SK-N-SH (cell line): ENCODE measurements around the gene RARG. TPM values are rescaled to one million over a fixed set of nuclear protein-coding genes. Genes with fewer than 3 reads are reported as not detected.
"Not testable (repeated sequence)": the region's sequence is repeated elsewhere in the genome, so short reads cannot be mapped to it uniquely, and the experiment has no call there.

ENCODE experiments used
- CTCF ChIA-PET: fragments of 300-600, 350-600 bp; formaldehyde crosslinking; extraction: SDS; loops from one replicate; lab custom pipeline; 2021; lab: Yijun Ruan, JAX
- POLR2A ChIA-PET: fragments of 350-600 bp; sonication (Branson Sonifier 250); formaldehyde crosslinking; extraction: SDS; loops from one replicate; lab custom pipeline; 2020; ENCODE audit warnings: antibody characterized with exemption, inconsistent platforms; lab: Yijun Ruan, JAX
- DNase-seq: peaks from one replicate; pipeline ENCODE4 v3.0.0; 2012
- H2AFZ ChIP-seq: fragments of 200-600 bp; sonication (generic); 2 replicates; pipeline ENCODE4 v1.8.1; 2016; ENCODE audit warnings: antibody characterized with exemption, mild to moderate bottlenecking, low read depth
- H3F3A ChIP-seq: fragments of 200-600 bp; sonication (generic); replicated peaks from 2 replicates; pipeline ENCODE3; 2016; ENCODE audit warnings: antibody characterized with exemption, mild to moderate bottlenecking; ENCODE audit not compliant: insufficient read depth
- H3K27ac ChIP-seq, 2 experiments: fragments of 200-500 bp in 1 of 2; fragments of 200-600 bp in 1 of 2; sonication (Bioruptor generic) in 1 of 2; sonication (generic), shearing (Covaris generic) in 1 of 2; 2 replicates each; pipeline versions ENCODE4 v1.5.1 to v1.6.1; 2014 to 2016; ENCODE audit warnings: low read depth in 2 of 2, inconsistent platforms in 1 of 2, low read length in 1 of 2, mild to moderate bottlenecking in 1 of 2, mixed read lengths in 1 of 2
- H3K27me3 ChIP-seq: fragments of 200-600 bp; sonication (generic), shearing (Covaris generic); 2 replicates; pipeline ENCODE4 v1.6.1; 2016; ENCODE audit warnings: mixed run types; ENCODE audit not compliant: insufficient read depth
- H3K36me3 ChIP-seq, 2 experiments: fragments of 200-500 bp in 1 of 2; fragments of 200-600 bp in 1 of 2; sonication (Bioruptor generic) in 1 of 2; sonication (generic) in 1 of 2; replicated peaks in 1 of 2; 2 replicates each; pipeline versions ENCODE3 to v1.5.1; 2014 to 2016; ENCODE audit warnings: low read length in 1 of 2, mild to moderate bottlenecking in 1 of 2; ENCODE audit not compliant: insufficient read depth in 2 of 2, control insufficient read depth in 1 of 2
- H3K4me1 ChIP-seq, 2 experiments: fragments of 200-500 bp in 1 of 2; fragments of 200-600 bp in 1 of 2; sonication (Bioruptor generic) in 1 of 2; sonication (generic), shearing (Covaris generic) in 1 of 2; 2 replicates each; pipeline versions ENCODE4 v1.5.1 to v1.6.1; 2014 to 2016; ENCODE audit warnings: low read depth in 1 of 2, low read length in 1 of 2, mixed run types in 1 of 2; ENCODE audit not compliant: insufficient read depth in 2 of 2, control insufficient read depth in 1 of 2
- H3K4me2 ChIP-seq: fragments of 200-600 bp; sonication (generic), shearing (Covaris generic); 2 replicates; pipeline ENCODE4 v1.6.1; 2017; ENCODE audit warnings: mixed run types
- H3K4me3 ChIP-seq, 2 experiments: fragments of 200-500 bp in 1 of 2; fragments of 200-600 bp in 1 of 2; sonication (Bioruptor generic) in 1 of 2; sonication (generic), shearing (Covaris generic) in 1 of 2; 2 replicates each; pipeline versions ENCODE4 v1.5.1 to v1.8.1; 2014 to 2016; ENCODE audit warnings: low read depth in 2 of 2, inconsistent platforms in 1 of 2, low read length in 1 of 2, mild to moderate bottlenecking in 1 of 2, mixed read lengths in 1 of 2, moderate library complexity in 1 of 2
- H3K79me2 ChIP-seq: fragments of 200-600 bp; sonication (generic); 2 replicates; pipeline ENCODE4 v1.8.1; 2017; ENCODE audit warnings: mild to moderate bottlenecking; ENCODE audit not compliant: insufficient read depth
- H3K9ac ChIP-seq: fragments of 200-600 bp; sonication (generic); 2 replicates; pipeline ENCODE4 v1.6.1; 2017; ENCODE audit warnings: mixed run types
- H3K9me2 ChIP-seq: fragments of 200-600 bp; sonication (generic); 2 replicates; pipeline ENCODE4 v1.6.1; 2017; ENCODE audit warnings: mixed run types
- H3K9me3 ChIP-seq: fragments of 200-600 bp; sonication (generic); 2 replicates; pipeline ENCODE4 v1.6.1; 2017; ENCODE audit warnings: mixed run types, mild to moderate bottlenecking, moderate library complexity
- H4K20me1 ChIP-seq: fragments of 200-600 bp; sonication (generic); 2 replicates; pipeline ENCODE4 v1.6.1; 2017; ENCODE audit warnings: mild to moderate bottlenecking, mixed run types; ENCODE audit not compliant: insufficient read depth
- EP300 ChIP-seq, 2 experiments: IDR thresholded peaks; 2 replicates each; pipeline versions ENCODE4 v1.4.0 to v1.6.1; 2012; ENCODE audit warnings: borderline replicate concordance in 1 of 2, low read depth in 1 of 2, low read length in 1 of 2
- FOXJ3 ChIP-seq: sonication (generic); formaldehyde crosslinking; IDR thresholded peaks from 2 replicates; pipeline ENCODE4 v1.5.1; 2020; ENCODE audit warnings: mild to moderate bottlenecking, missing genetic modification reagents
- JUND ChIP-seq: IDR thresholded peaks from 2 replicates; pipeline ENCODE4 v1.4.0; 2012
- MEF2A ChIP-seq: IDR thresholded peaks from 2 replicates; pipeline ENCODE4 v1.4.0; 2012; ENCODE audit warnings: low read depth, borderline replicate concordance
- NFIC ChIP-seq: IDR thresholded peaks from 2 replicates; pipeline ENCODE4 v1.4.0; 2012; ENCODE audit warnings: borderline replicate concordance
- RXRA ChIP-seq: IDR thresholded peaks from 2 replicates; pipeline ENCODE4 v1.4.0; 2012; ENCODE audit warnings: low read depth, mild to moderate bottlenecking, borderline replicate concordance
- SMC3 ChIP-seq: IDR thresholded peaks from 2 replicates; pipeline ENCODE4 v1.6.1; 2012; ENCODE audit warnings: low read depth, low read length, improper control_type of control experiment
- TEAD4 ChIP-seq: IDR thresholded peaks from 2 replicates; pipeline ENCODE4 v1.4.0; 2012; ENCODE audit warnings: mild to moderate bottlenecking, borderline replicate concordance; ENCODE audit not compliant: insufficient read depth
- WGBS: methylation state at CpG from one replicate; pipeline ENCODE4 v1.1.6; 2017; ENCODE audit warnings: low lambda C conversion rate; 5-methylcytosine and 5-hydroxymethylcytosine counted together
- polyA plus RNA-seq, 3 experiments: library from polyadenylated mRNA; depleted of rRNA; stranded (reverse); fragments of >200 nt; gene quantifications; 2 replicates each; pipeline ENCODE4 v1.2.3, GENCODE V29; 2012
- TF ChIP-seq, protein P1 (sequence below): fragments of 150-350 bp; IDR thresholded peaks from 2 replicates; pipeline ENCODE4 v1.6.1; 2016; ENCODE audit warnings: mild to moderate bottlenecking, low read depth, low read length
- TF ChIP-seq, protein P2 (sequence below): fragments of 150-350 bp; IDR thresholded peaks from 2 replicates; pipeline ENCODE4 v1.6.1; 2017; ENCODE audit warnings: antibody characterized with exemption, low read length, low read depth, borderline replicate concordance

The RARG gene
- polyA plus RNA-seq, 1 of the 3 experiments (the other 2 are of a cell fraction) = 36.6 TPM

DNA sequence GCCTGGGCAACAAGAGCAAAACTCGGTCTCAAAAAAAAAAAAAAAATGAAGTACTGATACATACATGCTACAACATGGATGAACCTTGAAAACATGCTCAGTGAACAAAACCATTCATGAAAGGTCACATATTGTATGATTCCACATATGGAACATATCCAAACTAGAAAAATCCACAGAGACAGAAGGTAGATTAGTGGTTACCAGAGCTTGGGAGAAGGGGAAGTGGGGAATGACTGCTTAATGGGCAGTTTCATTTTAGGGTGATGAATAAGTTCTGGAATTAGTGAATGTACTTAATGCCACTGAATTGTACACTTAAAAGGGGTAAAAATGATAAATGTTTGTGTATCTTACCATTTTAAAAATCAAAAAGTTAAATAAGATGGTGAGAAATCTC lies 27.7 kb downstream of the RARG start (continued):
- TF ChIP-seq RXRA (no peak), FOXJ3 (CRISPR knock-in tag) (no peak), TEAD4 (no peak), NFIC (no peak), EP300 (IDR thresholded peaks at IDR 0.05; ENCODE audit: borderline replicate concordance in 1 of 2, low read depth in 1 of 2, low read length in 1 of 2) (no peak)

DNA sequence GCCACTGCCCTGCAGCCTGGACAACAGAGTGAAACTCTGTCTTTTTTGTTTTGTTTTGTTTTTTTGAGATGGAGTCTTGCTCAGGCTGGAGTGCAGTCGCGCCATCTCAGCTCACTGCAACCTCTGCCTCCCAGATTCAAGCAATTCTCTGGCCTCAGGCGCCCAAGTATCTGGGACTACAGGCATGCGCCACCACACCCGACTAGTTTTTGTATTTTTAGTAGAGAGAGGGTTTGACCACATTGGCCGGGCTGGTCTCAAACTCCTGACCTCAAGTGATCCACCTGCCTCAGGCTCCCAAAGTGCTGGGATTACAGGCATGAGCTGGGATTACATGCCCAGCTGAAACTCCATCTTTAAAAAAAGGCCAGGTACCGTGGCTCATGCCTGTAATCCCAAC lies 29.7 kb downstream of the RARG start:
- H3K27ac ChIP-seq, H3K79me2 ChIP-seq, H3K36me3 ChIP-seq, H4K20me1 ChIP-seq, H3K9me2 ChIP-seq, H3K4me2 ChIP-seq, H3F3A ChIP-seq, POLR2A ChIA-PET, H3K27me3 ChIP-seq, H3K9ac ChIP-seq, H3K4me1 ChIP-seq, H3K4me3 ChIP-seq, H3K9me3 ChIP-seq, H2AFZ ChIP-seq, DNase-seq: not testable (repeated sequence)
- WGBS = 80% methylated on average over 7 of the region's 7 CpGs
- CTCF ChIA-PET = interaction anchor here (1.1 to 9.5 kb wide), 6 partner anchors 9 to 136 kb away, joined by 3 to 181 read pairs (median 8); partner anchors contain the start of genes ESPL1 and ITGB7

DNA sequence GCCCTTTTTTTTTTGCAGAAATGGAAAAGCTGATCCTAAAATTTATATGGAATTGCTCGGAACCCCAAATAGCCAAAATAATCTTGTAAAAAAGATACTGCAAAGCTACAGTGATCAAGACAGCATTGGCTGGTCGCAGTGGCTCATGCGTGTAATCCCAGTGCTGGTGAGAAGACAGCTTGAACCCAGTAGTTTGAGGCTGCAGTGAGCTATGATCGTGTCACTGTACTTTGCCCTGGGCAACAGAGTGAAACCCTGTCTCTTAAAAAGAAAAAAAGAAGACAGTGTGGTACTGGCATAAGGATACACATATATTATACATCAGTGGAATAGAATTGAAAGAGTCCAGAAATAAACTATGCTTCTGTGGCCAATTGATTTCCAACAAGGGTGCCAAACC lies 30.4 kb downstream of the RARG start:
- no peaks in the 10 kb centered on the region for H3K79me2 ChIP-seq
- no peaks in the 10 kb centered on the region for H3K9me2 ChIP-seq
- no peak for DNase-seq
- peaks cover 9% of the 10 kb centered on the region for H3F3A ChIP-seq
- no peak overlapping the region for H3K4me3 ChIP-seq
- no peak overlapping the region for H3K9ac ChIP-seq
- H3K27me3 ChIP-seq = no peaks in the 10 kb centered on the region
- no peaks in the 10 kb centered on the region for H4K20me1 ChIP-seq
- POLR2A ChIA-PET = no interaction called here
- H3K4me1 ChIP-seq = peaks cover 0 to 7% of the 10 kb centered on the region in 2 experiments; a peak in 1 of 4 replicates
- WGBS = 89% methylated on average over 4 of the region's 4 CpGs
- no peaks in the 10 kb centered on the region for H3K9me3 ChIP-seq
- CTCF ChIA-PET = interaction anchor here (1.0 to 9.5 kb wide), 6 partner anchors 10 to 135 kb away, joined by 3 to 181 read pairs (median 8); partner anchors contain the start of gene ITGB7
- no peak overlapping the region for H3K4me2 ChIP-seq
- no peak overlapping the region for H2AFZ ChIP-seq
- H3K36me3 ChIP-seq = no peaks in the 10 kb centered on the region
- no peak overlapping the region for H3K27ac ChIP-seq
- TF ChIP-seq, protein P1, sequence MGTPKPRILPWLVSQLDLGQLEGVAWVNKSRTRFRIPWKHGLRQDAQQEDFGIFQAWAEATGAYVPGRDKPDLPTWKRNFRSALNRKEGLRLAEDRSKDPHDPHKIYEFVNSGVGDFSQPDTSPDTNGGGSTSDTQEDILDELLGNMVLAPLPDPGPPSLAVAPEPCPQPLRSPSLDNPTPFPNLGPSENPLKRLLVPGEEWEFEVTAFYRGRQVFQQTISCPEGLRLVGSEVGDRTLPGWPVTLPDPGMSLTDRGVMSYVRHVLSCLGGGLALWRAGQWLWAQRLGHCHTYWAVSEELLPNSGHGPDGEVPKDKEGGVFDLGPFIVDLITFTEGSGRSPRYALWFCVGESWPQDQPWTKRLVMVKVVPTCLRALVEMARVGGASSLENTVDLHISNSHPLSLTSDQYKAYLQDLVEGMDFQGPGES = no peak
- TF ChIP-seq JUND = no peak
- TF ChIP-seq, protein P2, sequence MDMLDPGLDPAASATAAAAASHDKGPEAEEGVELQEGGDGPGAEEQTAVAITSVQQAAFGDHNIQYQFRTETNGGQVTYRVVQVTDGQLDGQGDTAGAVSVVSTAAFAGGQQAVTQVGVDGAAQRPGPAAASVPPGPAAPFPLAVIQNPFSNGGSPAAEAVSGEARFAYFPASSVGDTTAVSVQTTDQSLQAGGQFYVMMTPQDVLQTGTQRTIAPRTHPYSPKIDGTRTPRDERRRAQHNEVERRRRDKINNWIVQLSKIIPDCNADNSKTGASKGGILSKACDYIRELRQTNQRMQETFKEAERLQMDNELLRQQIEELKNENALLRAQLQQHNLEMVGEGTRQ = no peak
- no peak for TF ChIP-seq SMC3
- TF ChIP-seq EP300 (IDR thresholded peaks at IDR 0.05; ENCODE audit: borderline replicate concordance in 1 of 2, low read depth in 1 of 2, low read length in 1 of 2) = no peak
- TF ChIP-seq MEF2A = no peak
